GM11168 (cell line): ENCODE results near the gene GSG1L.

Experiments
- in situ Hi-C: fragments of 300-500 bp; cut with MboI; formaldehyde crosslinking; loops from one replicate; pipeline ENCODE4 v1.12.0; 2022; ENCODE audit warnings: low sequenced_read_pairs; ENCODE audit not compliant: unreplicated experiment

Gene GSG1L

GRCh38 chr16:27870116-27870798, 193.3 kb downstream of the GSG1L start:
- in situ Hi-C loops, result no loop called here

GRCh38 chr16:27869411-27869810, 194.1 kb downstream of the GSG1L start:
- in situ Hi-C loops, result no loop called here

GRCh38 chr16:27868180-27868579, 195.3 kb downstream of the GSG1L start:
- in situ Hi-C loops, result no loop called here

- in situ Hi-C loops, result no loop called here
These were observed 196.1 kb downstream of the GSG1L start for GRCh38 chr16:27867122-27868110.

GRCh38 chr16:27863377-27863776, 200.1 kb downstream of the GSG1L start:
- in situ Hi-C loops, result no loop called here

- in situ Hi-C loops, result no loop called here
These were observed 200.6 kb downstream of the GSG1L start for GRCh38 chr16:27862953-27863352.

- in situ Hi-C loops, result no loop called here
These were observed 203.4 kb downstream of the GSG1L start for GRCh38 chr16:27860091-27860490.

GRCh38 chr16:27859020-27859419, 204.5 kb downstream of the GSG1L start:
- in situ Hi-C loops, result no loop called here

- in situ Hi-C loops, result no loop called here
These were observed 209.9 kb downstream of the GSG1L start for GRCh38 chr16:27853651-27854050.

- in situ Hi-C loops, result no loop called here
These were observed 210.4 kb downstream of the GSG1L start for GRCh38 chr16:27853101-27853500.

- in situ Hi-C loops, result no loop called here
These were observed 210.8 kb downstream of the GSG1L start for GRCh38 chr16:27852681-27853080.

GRCh38 chr16:27852116-27852515, 211.4 kb downstream of the GSG1L start:
- in situ Hi-C loops, result no loop called here

GRCh38 chr16:27851586-27851985, 211.9 kb downstream of the GSG1L start:
- in situ Hi-C loops, result no loop called here

- in situ Hi-C loops, result no loop called here
These were observed 213.9 kb downstream of the GSG1L start for GRCh38 chr16:27849621-27850020.

GRCh38 chr16:27847030-27847550, 216.4 kb downstream of the GSG1L start:
- in situ Hi-C loops, result no loop called here

- in situ Hi-C loops, result no loop called here
These were observed 218.7 kb downstream of the GSG1L start for GRCh38 chr16:27844826-27845225.

- in situ Hi-C loops, result no loop called here
These were observed 219.7 kb downstream of the GSG1L start for GRCh38 chr16:27843800-27844199.

GRCh38 chr16:27841911-27842310, 221.6 kb downstream of the GSG1L start:
- in situ Hi-C loops, result no loop called here

- in situ Hi-C loops, result no loop called here
These were observed 222.3 kb downstream of the GSG1L start for GRCh38 chr16:27841061-27841801.

- in situ Hi-C loops, result no loop called here
These were observed 223.0 kb downstream of the GSG1L start for GRCh38 chr16:27840311-27841060.
